Fibroblast of lung (primary cell): Measurements from ENCODE around the gene SGPL1. TPM values are rescaled to one million over a fixed set of nuclear protein-coding genes. Genes with fewer than 3 reads are reported as not detected.

Experiments
- DNase-seq, 2 donors: peaks; one replicate each; pipeline versions ENCODE4 v3.0.0 to v3.0.0-alpha.2; 2010; ENCODE audit warnings: low read depth in 2 of 2
- H2AFZ ChIP-seq: 2 replicates; pipeline ENCODE4 v1.5.1; 2012; ENCODE audit warnings: low read length, control low read depth, inconsistent platforms
- H3K27ac ChIP-seq: 2 replicates; pipeline ENCODE4 v1.5.1; 2011; ENCODE audit warnings: low read length, control low read depth; ENCODE audit not compliant: insufficient read depth
- H3K27me3 ChIP-seq: 2 replicates; pipeline ENCODE4 v1.5.1; 2011; ENCODE audit warnings: mild to moderate bottlenecking, low read length; ENCODE audit not compliant: control insufficient read depth, insufficient read depth
- H3K36me3 ChIP-seq: 2 replicates; pipeline ENCODE4 v1.5.1; 2011; ENCODE audit warnings: low read length; ENCODE audit not compliant: control insufficient read depth, insufficient read depth
- H3K4me1 ChIP-seq: 2 replicates; pipeline ENCODE4 v1.5.1; 2011; ENCODE audit warnings: low read length; ENCODE audit not compliant: control insufficient read depth, insufficient read depth; ENCODE audit errors: extremely low read depth
- H3K4me2 ChIP-seq: 2 replicates; pipeline ENCODE4 v1.5.1; 2011; ENCODE audit warnings: low read length, control low read depth; ENCODE audit not compliant: insufficient read depth; ENCODE audit errors: extremely low read depth
- H3K4me3 ChIP-seq, 4 experiments: fragments of 200-600 bp in 1 of 4; sonication (generic) in 1 of 4; replicated peaks in 1 of 4; 2 replicates each; pipeline ENCODE4 v1.5.1; 2011 to 2016; ENCODE audit warnings: low read length in 4 of 4, low read depth in 3 of 4, mild to moderate bottlenecking in 3 of 4, control low read depth in 2 of 4, inconsistent platforms in 1 of 4, mixed read lengths in 1 of 4; ENCODE audit not compliant: insufficient read depth in 1 of 4; ENCODE audit errors: control extremely low read depth in 1 of 4
- H3K79me2 ChIP-seq: 2 replicates; pipeline ENCODE4 v1.5.1; 2012; ENCODE audit warnings: mild to moderate bottlenecking, low read length, inconsistent platforms; ENCODE audit not compliant: control insufficient read depth, insufficient read depth
- H3K9ac ChIP-seq: 2 replicates; pipeline ENCODE4 v1.5.1; 2011; ENCODE audit warnings: mild to moderate bottlenecking, low read length, control low read depth; ENCODE audit not compliant: insufficient read depth
- H3K9me3 ChIP-seq: 2 replicates; pipeline ENCODE4 v1.5.1; 2012; ENCODE audit warnings: low read depth, low read length; ENCODE audit not compliant: control insufficient read depth, insufficient read depth
- H4K20me1 ChIP-seq: 2 replicates; pipeline ENCODE4 v1.5.1; 2011; ENCODE audit warnings: low read length; ENCODE audit not compliant: control insufficient read depth, insufficient read depth; ENCODE audit errors: extremely low read depth
- CTCF ChIP-seq, 2 donors: IDR thresholded peaks in 1 of 2; conservative IDR thresholded peaks in 1 of 2; 1 replicate in 1 of 2; 2 replicates in 1 of 2; pipeline ENCODE4 v1.5.1; 2011 to 2012; ENCODE audit warnings: low read length in 2 of 2, control low read depth in 1 of 2, inconsistent platforms in 1 of 2, low read depth in 1 of 2, mild to moderate bottlenecking in 1 of 2
- EZH2 ChIP-seq: IDR thresholded peaks from 2 replicates; pipeline ENCODE4 v1.5.1; 2012; ENCODE audit warnings: low read length, control low read depth, mild to moderate bottlenecking; ENCODE audit errors: missing control alignments
- polyA plus RNA-seq, 2 donors: library from polyadenylated mRNA; depleted of rRNA in 1 of 2; stranded (reverse) in 1 of 2; unstranded in 1 of 2; fragments of >200 nt; gene quantifications; 2 replicates each; pipeline ENCODE4 v1.2.1, GENCODE V29; 2011 to 2012; ENCODE audit warnings: missing spikeins in 1 of 2
- total RNA-seq: library from RNA; depleted of rRNA; stranded (reverse); fragments of >200 nt; gene quantifications from 2 replicates; pipeline ENCODE4 v1.2.1, GENCODE V29; 2014

The SGPL1 gene
- total and polyA plus RNA-seq, 2 donors (not counting 1 experiment from before 2014, with no cell fraction given): 21.2 to 40.3 TPM

DNA sequence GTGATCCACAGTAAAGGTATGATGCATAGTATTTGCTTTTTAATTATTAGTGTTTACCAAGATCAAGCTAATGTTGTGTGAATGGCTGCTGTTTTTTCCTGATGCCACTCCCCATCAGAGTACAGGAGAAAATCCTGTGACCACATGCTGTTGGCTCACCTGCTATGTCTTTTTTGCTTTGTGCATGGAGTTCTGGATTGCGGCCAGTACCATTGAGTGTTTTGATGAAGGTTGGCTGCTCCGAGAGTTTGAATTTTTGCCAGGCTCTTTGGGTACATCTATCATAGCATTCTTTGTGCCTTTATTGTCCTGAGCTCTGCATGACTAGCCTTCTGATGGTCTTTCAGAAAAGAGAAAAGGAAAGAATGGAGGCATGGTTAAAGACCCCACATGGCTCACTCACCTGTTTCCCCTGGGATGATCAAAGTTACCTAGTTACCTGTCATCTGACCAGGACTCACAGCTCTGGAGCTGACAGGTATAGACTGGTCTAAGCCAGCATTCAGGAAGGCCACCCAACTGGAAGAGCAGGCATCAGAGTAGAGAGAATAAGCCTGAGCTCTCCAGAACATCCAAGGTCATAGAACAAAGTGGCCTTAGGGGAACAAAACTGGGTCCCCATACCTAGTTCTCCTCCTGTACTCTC lies 11.8 kb upstream of the SGPL1 start:
- Histone ChIP-seq H3K36me3 (no peaks in the 10 kb centered on the region), H3K27ac (no peak overlapping the region), H2AFZ (no peak overlapping the region), H3K4me3 (no peak overlapping the region), H3K27me3 (peaks cover 15% of the 10 kb centered on the region), H3K9ac (no peak overlapping the region), H3K79me2 (no peaks in the 10 kb centered on the region), H3K9me3 (no peaks in the 10 kb centered on the region), H4K20me1 (no peaks in the 10 kb centered on the region), H3K4me2 (no peak overlapping the region), H3K4me1 (no peaks in the 10 kb centered on the region)
- DNase-seq: peak in 1 of 2 donors; percentile 39
- TF ChIP-seq EZH2 (no peak), CTCF (conservative IDR thresholded peaks at IDR 0.05 in 1 of 2, IDR thresholded peaks at IDR 0.05 in 1 of 2; ENCODE audit: low read depth in 1 of 2, low read length in 2 of 2) (no peak)

GRCh38 chr10:70804421-70804808 lies 11.3 kb upstream of the SGPL1 start:
- no peaks in the 10 kb centered on the region for H3K4me1 ChIP-seq
- no peak overlapping the region for H3K9ac ChIP-seq
- no peaks in the 10 kb centered on the region for H3K79me2 ChIP-seq
- H3K27me3 ChIP-seq: peaks cover 14% of the 10 kb centered on the region
- no peak overlapping the region for H3K27ac ChIP-seq
- H3K4me2 ChIP-seq: no peak overlapping the region
- H3K4me3 ChIP-seq: no peak overlapping the region
- DNase-seq: peak in 1 of 2 donors; percentile 95
- H3K9me3 ChIP-seq: no peaks in the 10 kb centered on the region
- no peak for TF ChIP-seq EZH2
- TF ChIP-seq CTCF (conservative IDR thresholded peaks at IDR 0.05 in 1 of 2, IDR thresholded peaks at IDR 0.05 in 1 of 2; ENCODE audit: low read depth in 1 of 2, low read length in 2 of 2): no peak
- H2AFZ ChIP-seq: no peak overlapping the region
- no peaks in the 10 kb centered on the region for H4K20me1 ChIP-seq
- H3K36me3 ChIP-seq: no peaks in the 10 kb centered on the region

DNA sequence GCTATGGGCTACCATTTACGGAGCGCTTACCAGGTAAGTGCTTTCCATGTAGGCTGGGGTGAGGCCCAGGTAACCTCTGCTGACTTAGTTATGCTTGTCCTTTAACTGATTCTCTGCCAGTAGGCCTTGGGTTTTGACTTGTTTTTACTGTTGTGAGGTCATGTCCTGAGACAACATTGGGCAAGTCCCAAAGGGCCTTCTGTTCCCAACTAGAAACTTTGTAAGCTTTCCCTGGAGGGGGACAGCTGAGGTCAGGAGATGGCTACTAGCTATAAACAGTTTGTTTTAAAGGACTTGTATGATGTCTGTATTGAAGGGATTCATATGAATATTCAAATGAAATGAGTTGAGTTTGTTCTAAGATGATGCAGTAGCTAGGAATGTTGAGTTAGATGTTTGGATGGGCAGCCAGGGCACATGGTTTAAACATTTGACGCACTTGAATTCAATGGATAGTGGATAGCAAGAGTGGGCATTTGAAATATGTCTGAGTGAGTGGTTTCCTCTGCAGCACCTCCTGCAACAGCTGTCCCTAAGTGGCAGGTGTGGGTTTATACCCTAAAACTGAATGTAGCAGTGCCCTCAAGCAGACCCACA lies 10.0 kb upstream of the SGPL1 start:
- Histone ChIP-seq H3K27ac (no peak overlapping the region), H3K9ac (no peak overlapping the region)

More for the DNA sequence above, 10.0 kb upstream of the SGPL1 start:
- H3K4me1 ChIP-seq: no peaks in the 10 kb centered on the region
- no peaks in the 10 kb centered on the region for H4K20me1 ChIP-seq
- no peak overlapping the region for H3K4me2 ChIP-seq
- H2AFZ ChIP-seq: no peak overlapping the region
- H3K79me2 ChIP-seq: no peaks in the 10 kb centered on the region
- H3K4me3 ChIP-seq: no peak overlapping the region
- peaks cover 12% of the 10 kb centered on the region for H3K27me3 ChIP-seq
- TF ChIP-seq CTCF (conservative IDR thresholded peaks at IDR 0.05 in 1 of 2, IDR thresholded peaks at IDR 0.05 in 1 of 2; ENCODE audit: low read depth in 1 of 2, low read length in 2 of 2) (no peak), EZH2 (no peak)
- DNase-seq: peak in 1 of 2 donors; percentile 50
- no peaks in the 10 kb centered on the region for H3K36me3 ChIP-seq
- no peaks in the 10 kb centered on the region for H3K9me3 ChIP-seq
